Subcutaneous adipose tissue (tissue), 4 donors: ENCODE measurements around the gene SSR2. TPM values are rescaled to one million over a fixed set of nuclear protein-coding genes. Genes with fewer than 3 reads are reported as not detected.

Experiments
- total RNA-seq, 4 donors: library from RNA; depleted of rRNA; stranded (reverse); fragments of >200 nt; gene quantifications; one replicate each; pipeline ENCODE4 v1.1.0, GENCODE V29; 2016
- TF ChIP-seq, protein P1 (sequence below): fragments of 450-650 bp; IDR thresholded peaks from one replicate; pipeline ENCODE4 v1.5.1; 2016; ENCODE audit warnings: low read depth, mild to moderate bottlenecking, control low read depth, antibody characterized with exemption, moderate library complexity

SSR2 gene
- total RNA-seq, 4 donors from 2014 or later = 117 to 238 (median 185) TPM

DNA sequence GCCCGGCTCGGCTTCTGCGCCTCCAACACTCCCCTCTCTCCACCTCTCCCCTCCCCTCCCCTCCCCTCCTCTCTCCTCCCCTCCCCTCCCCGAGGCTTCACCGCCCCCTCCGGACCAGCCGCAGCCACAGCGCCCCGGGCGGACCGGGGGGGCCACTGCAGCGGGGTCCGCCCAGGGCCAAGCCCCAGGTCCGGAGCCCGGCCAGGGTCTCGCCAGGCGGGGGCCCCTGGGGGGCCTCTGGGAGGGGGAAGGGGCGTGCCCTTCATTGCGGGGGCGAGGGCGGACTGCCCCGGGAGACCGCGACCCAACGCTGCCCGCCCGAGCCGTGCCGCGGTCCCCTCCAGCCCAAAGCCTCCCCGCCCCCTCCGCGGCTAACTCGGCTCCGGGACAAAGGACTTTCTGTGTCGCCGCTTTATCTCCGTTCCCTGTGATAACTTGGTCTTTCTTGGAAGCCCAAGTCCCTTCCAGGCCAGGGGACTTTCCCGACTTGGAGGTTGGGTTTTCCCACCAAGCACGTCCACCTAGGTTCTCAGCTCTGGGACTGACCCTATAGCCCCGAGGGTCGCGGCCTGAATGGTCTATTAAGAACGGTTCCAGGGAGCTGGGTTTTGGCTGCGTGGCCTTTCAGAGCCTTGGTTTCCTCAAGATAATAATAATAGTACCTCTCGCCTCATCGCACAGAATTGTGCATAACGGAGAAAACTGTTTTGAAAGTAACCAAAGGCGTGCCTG is 33.2 kb upstream of the SSR2 start, which contains the start of gene UBQLN4:
TSS of gene UBQLN4 (minus strand) at position 31 of the 732 bp plus-strand sequence. CDS start 97 bp downstream, outside the sequence.
- TF ChIP-seq, protein P1, sequence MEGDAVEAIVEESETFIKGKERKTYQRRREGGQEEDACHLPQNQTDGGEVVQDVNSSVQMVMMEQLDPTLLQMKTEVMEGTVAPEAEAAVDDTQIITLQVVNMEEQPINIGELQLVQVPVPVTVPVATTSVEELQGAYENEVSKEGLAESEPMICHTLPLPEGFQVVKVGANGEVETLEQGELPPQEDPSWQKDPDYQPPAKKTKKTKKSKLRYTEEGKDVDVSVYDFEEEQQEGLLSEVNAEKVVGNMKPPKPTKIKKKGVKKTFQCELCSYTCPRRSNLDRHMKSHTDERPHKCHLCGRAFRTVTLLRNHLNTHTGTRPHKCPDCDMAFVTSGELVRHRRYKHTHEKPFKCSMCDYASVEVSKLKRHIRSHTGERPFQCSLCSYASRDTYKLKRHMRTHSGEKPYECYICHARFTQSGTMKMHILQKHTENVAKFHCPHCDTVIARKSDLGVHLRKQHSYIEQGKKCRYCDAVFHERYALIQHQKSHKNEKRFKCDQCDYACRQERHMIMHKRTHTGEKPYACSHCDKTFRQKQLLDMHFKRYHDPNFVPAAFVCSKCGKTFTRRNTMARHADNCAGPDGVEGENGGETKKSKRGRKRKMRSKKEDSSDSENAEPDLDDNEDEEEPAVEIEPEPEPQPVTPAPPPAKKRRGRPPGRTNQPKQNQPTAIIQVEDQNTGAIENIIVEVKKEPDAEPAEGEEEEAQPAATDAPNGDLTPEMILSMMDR = no peak

DNA sequence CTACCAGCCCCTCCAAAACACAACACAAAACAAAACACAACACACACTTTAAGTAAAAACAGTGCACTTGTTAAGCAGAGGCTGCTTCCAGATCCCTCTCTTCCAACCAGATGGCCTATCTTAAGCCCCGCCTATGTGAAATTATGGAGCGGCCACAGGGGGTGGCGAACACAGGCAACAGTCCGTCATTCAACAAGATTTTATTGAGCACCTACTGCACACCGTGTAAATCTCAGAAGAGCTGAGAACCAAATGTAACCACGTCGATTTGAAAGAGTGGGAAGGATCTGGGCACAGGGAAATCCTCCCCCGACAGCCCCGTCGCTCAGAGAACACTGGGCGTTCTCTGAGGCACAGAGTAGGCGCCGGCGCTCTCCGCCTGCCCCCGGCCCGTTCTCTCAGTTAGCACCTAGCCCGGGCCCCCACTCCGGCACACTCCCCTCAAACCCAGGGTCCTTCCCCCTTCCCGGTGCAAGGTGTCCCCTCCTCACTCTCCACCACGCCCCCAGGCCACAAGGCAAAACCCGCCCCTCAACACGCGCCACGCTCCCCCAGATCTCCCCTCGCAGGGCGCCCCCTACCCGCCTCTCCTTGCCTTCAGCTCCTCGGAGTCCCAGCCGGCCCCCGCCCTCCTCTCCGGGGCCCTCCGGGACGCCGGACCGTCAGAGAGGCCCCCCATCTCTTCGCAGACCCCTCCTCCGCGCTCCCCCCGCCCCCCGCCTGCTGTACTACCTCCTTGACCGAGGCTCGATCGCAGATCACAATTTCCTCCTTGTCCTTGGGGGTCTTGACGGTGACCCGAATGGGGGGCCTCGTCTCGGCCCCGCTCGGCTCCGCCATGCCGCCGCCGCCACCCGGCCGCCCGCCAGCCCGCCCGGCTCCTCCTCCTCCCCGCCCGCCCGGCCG is 32.4 kb upstream of the SSR2 start:
- TF ChIP-seq, protein P1 = no peak

DNA sequence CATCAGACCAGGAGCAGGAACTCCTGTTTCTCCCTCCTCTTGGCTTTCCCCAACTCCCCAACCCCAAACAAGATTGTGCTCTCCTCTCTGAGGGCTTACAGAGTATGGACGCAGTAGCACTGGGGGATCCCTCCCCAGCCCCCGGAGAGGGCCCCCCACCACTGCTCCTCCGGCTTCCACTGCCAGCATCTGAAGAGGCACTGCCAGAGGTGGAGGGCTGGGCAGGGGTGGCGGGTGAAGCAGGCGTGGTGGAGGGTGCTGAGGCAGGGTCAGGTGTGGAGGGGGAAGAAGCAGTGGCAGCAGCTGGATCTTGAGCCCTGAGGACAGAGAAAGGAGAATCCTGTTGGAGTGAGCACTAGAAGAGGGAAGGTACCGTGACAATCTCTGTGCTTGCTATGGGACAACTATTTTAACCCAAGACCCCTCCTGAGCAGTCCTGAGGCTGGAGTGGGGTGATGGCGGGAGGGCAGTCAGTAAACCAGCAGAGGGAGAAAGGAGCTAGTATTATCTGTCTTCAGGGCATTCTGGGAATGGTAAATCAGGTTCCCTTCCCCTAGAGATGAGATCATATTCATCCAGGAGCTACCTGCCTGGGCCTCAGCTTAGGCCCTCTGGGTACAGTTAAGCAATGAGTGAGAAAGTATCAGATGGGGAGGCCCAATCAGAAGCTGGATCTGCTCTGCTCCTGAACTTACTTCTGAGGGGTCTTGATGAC is 30.4 kb upstream of the SSR2 start:
- TF ChIP-seq, protein P1 = no peak

DNA sequence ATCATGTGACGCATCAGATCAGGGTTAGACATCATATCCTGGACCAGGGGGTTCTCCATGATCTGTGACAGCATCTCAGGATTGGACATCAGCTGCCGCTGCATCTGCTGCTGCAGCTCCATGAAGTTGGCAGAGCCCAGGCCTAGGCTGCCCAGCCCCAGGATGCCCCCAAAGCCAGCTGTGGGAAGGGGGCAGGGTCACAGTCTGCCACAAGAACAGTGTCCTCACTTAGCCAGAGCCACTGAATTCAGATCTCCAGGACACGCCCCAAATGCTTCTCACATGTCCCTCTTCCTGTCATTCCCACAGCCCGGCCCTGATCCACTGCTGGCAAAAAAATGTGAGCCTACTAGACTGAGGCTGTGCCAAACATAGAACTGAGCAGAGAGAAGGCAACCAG is 29.6 kb upstream of the SSR2 start:
- TF ChIP-seq, protein P1 = no peak

DNA sequence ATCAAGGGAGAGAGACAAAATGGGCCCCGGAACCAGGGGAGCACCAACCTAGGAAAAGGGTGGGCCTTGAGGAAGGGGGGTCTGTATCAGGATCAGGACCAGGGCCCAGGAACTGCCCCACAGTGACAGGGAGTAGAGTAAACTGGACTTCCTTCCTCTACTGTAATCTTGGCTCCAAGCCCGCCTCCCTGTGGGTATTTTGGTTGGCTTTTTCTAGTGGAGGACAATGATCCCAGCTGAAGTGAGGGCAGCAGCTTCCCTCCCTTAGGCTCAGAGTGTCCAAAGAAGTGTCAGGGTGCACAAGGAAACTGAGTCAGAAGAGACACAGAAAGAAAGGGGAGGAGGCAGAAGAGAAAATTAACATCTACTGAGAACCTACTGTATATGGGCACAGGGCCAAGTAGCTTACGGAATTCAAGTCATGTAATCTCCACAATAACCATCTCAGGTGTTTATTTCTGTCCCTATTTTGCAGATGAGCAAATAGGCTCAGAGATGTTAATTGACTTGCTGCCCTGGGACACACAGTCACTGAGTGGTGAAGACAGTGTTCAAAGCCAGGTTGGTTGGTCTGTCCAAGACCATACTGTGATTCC is 28.0 kb upstream of the SSR2 start:
- TF ChIP-seq, protein P1 = no peak

DNA sequence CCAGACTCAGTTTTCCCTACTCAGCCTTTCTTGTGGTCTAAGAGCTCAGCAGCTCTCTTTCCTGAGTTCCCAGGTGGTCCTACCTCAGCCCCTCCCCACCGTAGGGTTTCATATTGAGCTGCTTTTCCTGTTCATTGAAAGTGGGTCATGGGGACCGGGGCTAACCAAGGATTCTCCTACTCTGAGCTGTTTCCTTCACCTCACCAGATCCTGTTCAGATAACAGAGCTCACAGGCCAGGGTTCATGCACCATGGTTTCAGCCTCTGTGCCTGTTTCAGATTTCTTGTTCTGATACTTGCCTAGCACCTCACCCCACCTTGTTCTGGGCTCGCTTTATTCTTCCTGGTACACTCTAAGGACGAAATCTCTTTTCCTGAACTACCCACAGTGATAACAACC is 24.3 kb upstream of the SSR2 start:
- TF ChIP-seq, protein P1 = no peak
